OCI-LY3 (cell line): Measurements from ENCODE around the gene UPF1.

Source experiments
- CTCF ChIP-seq: fragments of 200-600, 300-600 bp; sonication (generic); IDR thresholded peaks from 2 replicates; pipeline ENCODE4 v1.5.1; 2014; ENCODE audit warnings: antibody characterized with exemption, low read length, low read depth
- EZH2phosphoT487 ChIP-seq: fragments of 200-600 bp; shearing (Covaris generic); IDR thresholded peaks from 2 replicates; pipeline ENCODE4 v1.6.1; 2018; ENCODE audit warnings: antibody characterized with exemption, mixed run types, low read depth

DNA sequence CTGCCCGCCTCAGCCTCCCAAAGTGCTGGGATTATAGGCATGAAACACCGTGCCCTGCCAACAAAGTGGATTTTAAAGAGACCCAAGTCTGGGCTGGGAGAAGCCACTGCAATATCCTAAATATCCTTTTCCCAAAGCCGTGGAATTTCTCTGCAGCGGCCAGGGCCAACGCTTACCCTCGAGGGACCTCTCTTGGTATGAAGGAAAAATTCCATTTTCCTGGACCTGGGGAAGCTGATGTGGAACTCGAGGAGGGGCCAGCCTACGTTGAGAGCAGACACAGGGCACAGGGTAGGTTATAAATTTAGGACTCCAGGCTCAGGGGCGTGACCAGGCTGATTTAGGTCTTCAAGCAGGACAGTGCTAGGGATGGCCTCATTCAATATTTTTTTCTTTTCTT lies 17.7 kb upstream of the UPF1 start:
- TF ChIP-seq CTCF: no peak
- TF ChIP-seq EZH2phosphoT487: no peak
